Keratinocyte (primary cell): Measurements from ENCODE around the gene TMEM80. TPM values are rescaled to one million over a fixed set of nuclear protein-coding genes. Genes with fewer than 3 reads are reported as not detected.

Source experiments
- DNase-seq: peaks from one replicate; pipeline ENCODE4 v3.0.0-alpha.2; 2011; ENCODE audit warnings: low read depth, missing footprints, low spot score
- FAIRE-seq: peaks from 2 replicates; lab custom pipeline; 2011; peaks lifted over from hg19 to GRCh38; lab: Jason Lieb, UNC
- H2AFZ ChIP-seq: 2 replicates; pipeline ENCODE4 v1.6.0; 2012; ENCODE audit warnings: low read length, control low read depth, inconsistent platforms; ENCODE audit not compliant: control insufficient read depth
- H3K27ac ChIP-seq: 2 replicates; pipeline ENCODE4 v1.5.1; 2011; ENCODE audit warnings: low read length; ENCODE audit not compliant: control insufficient read depth, insufficient read depth
- H3K27me3 ChIP-seq: 3 replicates; pipeline ENCODE4 v1.6.0; 2011; ENCODE audit warnings: low read length; ENCODE audit not compliant: control insufficient read depth, insufficient read depth; ENCODE audit errors: extremely low read depth
- H3K36me3 ChIP-seq, 2 experiments: 2 replicates in 1 of 2; 3 replicates in 1 of 2; pipeline ENCODE4 v1.5.1; 2011; ENCODE audit warnings: low read length in 2 of 2, mild to moderate bottlenecking in 1 of 2; ENCODE audit not compliant: control insufficient read depth in 2 of 2, insufficient read depth in 2 of 2; ENCODE audit errors: extremely low read depth in 1 of 2
- H3K4me1 ChIP-seq: 3 replicates; pipeline ENCODE4 v1.5.1; 2011; ENCODE audit warnings: low read length; ENCODE audit not compliant: control insufficient read depth, insufficient read depth; ENCODE audit errors: extremely low read depth
- H3K4me2 ChIP-seq: 3 replicates; pipeline ENCODE4 v1.6.0; 2011; ENCODE audit warnings: low read depth, low read length; ENCODE audit not compliant: control insufficient read depth, insufficient read depth; ENCODE audit errors: extremely low read depth
- H3K4me3 ChIP-seq, 3 experiments: fragments of 200-600 bp in 1 of 3; sonication (generic) in 1 of 3; 2 replicates in 2 of 3; 3 replicates in 1 of 3; pipeline ENCODE4 v1.5.1; 2011 to 2016; ENCODE audit warnings: low read length in 3 of 3, mild to moderate bottlenecking in 3 of 3, control low read depth in 2 of 3, inconsistent platforms in 1 of 3, low read depth in 1 of 3, mixed read lengths in 1 of 3, mixed run types in 1 of 3, moderate library complexity in 1 of 3; ENCODE audit not compliant: control insufficient read depth in 2 of 3, insufficient read depth in 2 of 3; ENCODE audit errors: extremely low read depth in 1 of 3
- H3K79me2 ChIP-seq: 2 replicates; pipeline ENCODE4 v1.6.0; 2012; ENCODE audit warnings: low read length; ENCODE audit not compliant: control insufficient read depth, insufficient read depth
- H3K9ac ChIP-seq: 3 replicates; pipeline ENCODE4 v1.6.0; 2011; ENCODE audit warnings: low read length; ENCODE audit not compliant: control insufficient read depth, insufficient read depth; ENCODE audit errors: extremely low read depth
- H3K9me1 ChIP-seq: 3 replicates; pipeline ENCODE4 v1.6.0; 2011; ENCODE audit warnings: low read length; ENCODE audit not compliant: control insufficient read depth, insufficient read depth; ENCODE audit errors: extremely low read depth
- H3K9me3 ChIP-seq: 2 replicates; pipeline ENCODE4 v1.5.1; 2012; ENCODE audit warnings: low read depth, low read length; ENCODE audit not compliant: control insufficient read depth
- H4K20me1 ChIP-seq: 3 replicates; pipeline ENCODE4 v1.6.0; 2011; ENCODE audit warnings: low read length; ENCODE audit not compliant: control insufficient read depth, insufficient read depth; ENCODE audit errors: extremely low read depth
- EZH2 ChIP-seq: IDR thresholded peaks from one replicate; pipeline ENCODE4 v1.6.1; 2012; ENCODE audit warnings: inconsistent platforms, mild to moderate bottlenecking, low read length, moderate library complexity
- dilution Hi-C: fragments of 300-500 bp; cut with MboI; formaldehyde crosslinking; loops from one replicate; pipeline ENCODE4 v1.7.0; 2020; ENCODE audit warnings: low sequenced_read_pairs; ENCODE audit not compliant: extremely low pct_ligation_motif_present
- polyA plus RNA-seq, 5 experiments: library from polyadenylated mRNA; depleted of rRNA in 3 of 5; stranded (reverse) in 3 of 5; stranded (forward) in 1 of 5; unstranded in 1 of 5; fragments of >200 nt; gene quantifications; 1 replicate in 1 of 5; 2 replicates in 3 of 5; 3 replicates in 1 of 5; pipeline versions ENCODE4 v1.2.1 to v1.2.3, GENCODE V29; 2011 to 2012; ENCODE audit warnings: missing spikeins in 2 of 5, low read depth in 1 of 5, low replicate concordance in 1 of 5
- TF ChIP-seq, protein P1 (sequence below), 3 experiments: IDR thresholded peaks in 1 of 3; conservative IDR thresholded peaks in 1 of 3; optimal IDR thresholded peaks in 1 of 3; 2 replicates in 2 of 3; 3 replicates in 1 of 3; pipeline versions ENCODE3 to v1.5.1; 2011; ENCODE audit warnings: low read length in 3 of 3, mild to moderate bottlenecking in 3 of 3, moderate library complexity in 2 of 3, control low read depth in 1 of 3, inconsistent platforms in 1 of 3; ENCODE audit not compliant: insufficient read depth in 2 of 3; ENCODE audit errors: extremely low read depth in 1 of 3

Gene TMEM80
- polyA plus RNA-seq, 1 donor (not counting 4 experiments of a cell fraction or from before 2014, with no cell fraction given) = 29.8 TPM

DNA sequence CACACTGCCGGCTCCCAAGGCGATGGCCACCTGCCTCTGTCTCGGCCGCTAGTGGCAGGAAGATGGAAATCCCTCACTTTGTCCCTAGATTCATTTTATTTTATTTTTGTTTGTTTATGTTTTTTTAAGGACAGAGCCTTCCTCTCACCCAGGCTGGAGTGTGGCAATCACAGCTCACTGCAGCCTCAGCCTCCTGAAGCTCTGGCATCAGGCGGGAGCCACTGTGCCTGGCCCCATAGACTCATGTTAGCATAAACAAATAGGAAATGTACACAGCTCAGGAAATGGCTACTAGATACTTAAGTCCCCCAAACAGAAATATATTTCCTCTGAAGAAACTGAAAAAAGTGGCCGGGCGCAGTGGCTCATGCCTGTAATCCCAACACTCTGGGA lies 3.5 kb downstream of the TMEM80 start:
- Histone ChIP-seq H3K4me1 (peaks cover 27% of the 10 kb centered on the region), H2AFZ (no peak overlapping the region), H3K9me3 (no peaks in the 10 kb centered on the region), H4K20me1 (no peaks in the 10 kb centered on the region), H3K27ac (no peak overlapping the region), H3K9ac (no peak overlapping the region), H3K36me3 (peaks cover 9 to 26% of the 10 kb centered on the region in 2 experiments), H3K4me2 (no peak overlapping the region), H3K79me2 (peaks cover 26% of the 10 kb centered on the region), H3K9me1 (no peaks in the 10 kb centered on the region), H3K27me3 (no peaks in the 10 kb centered on the region), H3K4me3 (no peak overlapping the region)
- DNase-seq (no peak), FAIRE-seq (no peak)
- dilution Hi-C loops = no loop called here
- TF ChIP-seq, protein P1, sequence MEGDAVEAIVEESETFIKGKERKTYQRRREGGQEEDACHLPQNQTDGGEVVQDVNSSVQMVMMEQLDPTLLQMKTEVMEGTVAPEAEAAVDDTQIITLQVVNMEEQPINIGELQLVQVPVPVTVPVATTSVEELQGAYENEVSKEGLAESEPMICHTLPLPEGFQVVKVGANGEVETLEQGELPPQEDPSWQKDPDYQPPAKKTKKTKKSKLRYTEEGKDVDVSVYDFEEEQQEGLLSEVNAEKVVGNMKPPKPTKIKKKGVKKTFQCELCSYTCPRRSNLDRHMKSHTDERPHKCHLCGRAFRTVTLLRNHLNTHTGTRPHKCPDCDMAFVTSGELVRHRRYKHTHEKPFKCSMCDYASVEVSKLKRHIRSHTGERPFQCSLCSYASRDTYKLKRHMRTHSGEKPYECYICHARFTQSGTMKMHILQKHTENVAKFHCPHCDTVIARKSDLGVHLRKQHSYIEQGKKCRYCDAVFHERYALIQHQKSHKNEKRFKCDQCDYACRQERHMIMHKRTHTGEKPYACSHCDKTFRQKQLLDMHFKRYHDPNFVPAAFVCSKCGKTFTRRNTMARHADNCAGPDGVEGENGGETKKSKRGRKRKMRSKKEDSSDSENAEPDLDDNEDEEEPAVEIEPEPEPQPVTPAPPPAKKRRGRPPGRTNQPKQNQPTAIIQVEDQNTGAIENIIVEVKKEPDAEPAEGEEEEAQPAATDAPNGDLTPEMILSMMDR (optimal IDR thresholded peaks at IDR 0.05 in 1 of 3, IDR thresholded peaks at IDR 0.05 in 1 of 3, conservative IDR thresholded peaks at IDR 0.05 in 1 of 3; ENCODE audit: extremely low read depth in 1 of 3, insufficient read depth in 2 of 3, low read length in 3 of 3) = no peak
- no peak for TF ChIP-seq EZH2

DNA sequence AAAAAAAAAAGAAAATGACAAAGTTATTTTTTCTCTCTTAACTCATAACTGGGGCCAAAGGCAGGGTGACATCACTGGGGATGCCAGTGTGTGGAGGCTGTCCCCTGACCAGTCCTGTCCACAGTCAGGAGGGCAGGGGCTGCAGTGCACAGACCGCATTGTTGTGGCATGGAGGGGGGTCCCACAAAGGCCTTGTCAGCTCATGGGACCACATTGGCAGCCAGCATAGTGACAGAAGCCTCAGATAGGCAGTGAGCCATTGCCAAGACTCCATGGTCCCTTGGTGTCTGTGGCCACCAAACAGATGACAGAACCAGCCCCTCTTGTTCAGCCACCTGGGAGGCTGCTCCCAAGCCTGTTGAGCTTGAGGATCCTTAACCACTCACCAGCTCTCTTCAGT lies 4.1 kb downstream of the TMEM80 start:
- Histone ChIP-seq H3K4me1 (peaks cover 26% of the 10 kb centered on the region), H3K9ac (no peak overlapping the region), H2AFZ (no peak overlapping the region), H3K36me3 (peaks cover 9 to 26% of the 10 kb centered on the region in 2 experiments), H4K20me1 (no peaks in the 10 kb centered on the region), H3K27me3 (no peaks in the 10 kb centered on the region), H3K79me2 (peaks cover 25% of the 10 kb centered on the region), H3K4me3 (no peak overlapping the region), H3K4me2 (no peak overlapping the region), H3K9me3 (no peaks in the 10 kb centered on the region), H3K27ac (no peak overlapping the region), H3K9me1 (no peaks in the 10 kb centered on the region)
- FAIRE-seq (no peak), DNase-seq (no peak)
- dilution Hi-C loops = no loop called here
- no peak for TF ChIP-seq EZH2
- TF ChIP-seq, protein P1 (optimal IDR thresholded peaks at IDR 0.05 in 1 of 3, IDR thresholded peaks at IDR 0.05 in 1 of 3, conservative IDR thresholded peaks at IDR 0.05 in 1 of 3; ENCODE audit: extremely low read depth in 1 of 3, insufficient read depth in 2 of 3, low read length in 3 of 3) = no peak
